HepG2 (cell line): ENCODE results near the gene WNT3. TPM values are rescaled to one million over a fixed set of nuclear protein-coding genes. Genes with fewer than 3 reads are reported as not detected.

Source experiments
- ARID2 ChIP-seq: sonication (generic); formaldehyde crosslinking; IDR thresholded peaks from 2 replicates; pipeline ENCODE4 v1.8.1; 2022; ENCODE audit warnings: mild to moderate bottlenecking, missing genetic modification reagents, borderline replicate concordance
- HBP1 ChIP-seq: IDR thresholded peaks from 2 replicates; pipeline ENCODE4 v1.6.1; 2016; ENCODE audit warnings: low read depth, control low read depth
- HHEX ChIP-seq: IDR thresholded peaks from 2 replicates; pipeline ENCODE4 v1.6.1; 2016; ENCODE audit warnings: control low read depth
- LCORL ChIP-seq, 2 experiments: fragments of 450-650 bp in 1 of 2; sonication (generic) in 1 of 2; formaldehyde crosslinking in 1 of 2; IDR thresholded peaks; 2 replicates each; pipeline versions ENCODE4 v1.5.0 to v1.6.1; 2017 to 2020; ENCODE audit warnings: antibody characterized with exemption in 1 of 2, missing genetic modification reagents in 1 of 2
- ONECUT2 ChIP-seq: sonication (generic); formaldehyde crosslinking; IDR thresholded peaks from 2 replicates; pipeline ENCODE4 v1.4.0; 2020; ENCODE audit warnings: missing genetic modification reagents
- ZBTB3 ChIP-seq: sonication (generic); formaldehyde crosslinking; IDR thresholded peaks from 2 replicates; pipeline ENCODE4 v1.4.0; 2020; ENCODE audit warnings: low read depth, mild to moderate bottlenecking, moderate library complexity, missing genetic modification reagents, borderline replicate concordance
- ZKSCAN8 ChIP-seq: IDR thresholded peaks from 2 replicates; pipeline ENCODE4 v1.6.1; 2016; ENCODE audit warnings: borderline replicate concordance, missing genetic modification reagents, missing compliant biosample characterization
- ZNF329 ChIP-seq: sonication (generic); formaldehyde crosslinking; IDR thresholded peaks from 2 replicates; pipeline ENCODE4 v1.9.0; 2021; ENCODE audit warnings: low read depth, mild to moderate bottlenecking, missing genetic modification reagents
- ZNF550 ChIP-seq: sonication (generic); formaldehyde crosslinking; IDR thresholded peaks from 2 replicates; pipeline ENCODE4 v1.4.0; 2020; ENCODE audit warnings: mild to moderate bottlenecking, missing genetic modification reagents, borderline replicate concordance
- ZNF562 ChIP-seq: sonication (generic); formaldehyde crosslinking; IDR thresholded peaks from 2 replicates; pipeline ENCODE4 v1.8.0; 2022; ENCODE audit warnings: missing genetic modification reagents, borderline replicate concordance
- polyA plus RNA-seq, 8 experiments: library from polyadenylated mRNA; depleted of rRNA in 3 of 8; stranded (reverse) in 7 of 8; unstranded in 1 of 8; fragments of >200 nt; fragmentation: Illumina TruSeq in 4 of 8; extraction: Trizol in 4 of 8; gene quantifications; 2 replicates each; pipeline versions ENCODE4 v1.2.1 to v1.2.3, GENCODE V29; 2011 to 2016; ENCODE audit warnings: low read depth in 4 of 8, missing spikeins in 1 of 8, mixed read lengths in 1 of 8; ENCODE audit not compliant: insufficient read depth in 1 of 8
- total RNA-seq, 5 experiments: library from RNA; depleted of rRNA; stranded (reverse); fragments of >200 nt; fragmentation: Illumina TruSeq; extraction: Trizol; gene quantifications; 2 replicates each; pipeline ENCODE4 v1.2.3, GENCODE V29; 2016; ENCODE audit warnings: low read depth in 1 of 5
- TF ChIP-seq, protein P1 (sequence below): IDR thresholded peaks from 2 replicates; pipeline ENCODE4 v1.6.1; 2016
- TF ChIP-seq, protein P2 (sequence below): sonication (generic); formaldehyde crosslinking; IDR thresholded peaks from 2 replicates; pipeline ENCODE4 v1.4.0; 2020; ENCODE audit warnings: mild to moderate bottlenecking, missing genetic modification reagents
- TF ChIP-seq, protein P3 (sequence below): sonication (generic); formaldehyde crosslinking; IDR thresholded peaks from 2 replicates; pipeline ENCODE4 v1.4.0; 2020; ENCODE audit warnings: missing genetic modification reagents
- TF ChIP-seq, protein P4 (sequence below): IDR thresholded peaks from 2 replicates; pipeline ENCODE4 v1.6.1; 2016; ENCODE audit warnings: mild to moderate bottlenecking

Gene WNT3
- total and polyA plus RNA-seq, 2 of the 13 experiments (the other 11 are each of a cell fraction or from before 2014, with no cell fraction given): 8.5 to 10.3 TPM

- TF ChIP-seq ZKSCAN8 (no peak), ZNF550 (CRISPR knock-in tag) (no peak), ARID2 (CRISPR knock-in tag) (no peak), ZNF329 (CRISPR knock-in tag) (no peak), ZNF562 (no peak), LCORL (IDR thresholded peaks at IDR 0.05) (no peak), LCORL (CRISPR knock-in tag; IDR thresholded peaks at IDR 0.05) (0 out of 2 replicates have a peak, but pooled peaks have one; percentile 38), ONECUT2 (no peak), HHEX (CRISPR knock-in tag) (no peak), HBP1 (CRISPR knock-in tag) (no peak), ZBTB3 (no peak)
- TF ChIP-seq, protein P1, sequence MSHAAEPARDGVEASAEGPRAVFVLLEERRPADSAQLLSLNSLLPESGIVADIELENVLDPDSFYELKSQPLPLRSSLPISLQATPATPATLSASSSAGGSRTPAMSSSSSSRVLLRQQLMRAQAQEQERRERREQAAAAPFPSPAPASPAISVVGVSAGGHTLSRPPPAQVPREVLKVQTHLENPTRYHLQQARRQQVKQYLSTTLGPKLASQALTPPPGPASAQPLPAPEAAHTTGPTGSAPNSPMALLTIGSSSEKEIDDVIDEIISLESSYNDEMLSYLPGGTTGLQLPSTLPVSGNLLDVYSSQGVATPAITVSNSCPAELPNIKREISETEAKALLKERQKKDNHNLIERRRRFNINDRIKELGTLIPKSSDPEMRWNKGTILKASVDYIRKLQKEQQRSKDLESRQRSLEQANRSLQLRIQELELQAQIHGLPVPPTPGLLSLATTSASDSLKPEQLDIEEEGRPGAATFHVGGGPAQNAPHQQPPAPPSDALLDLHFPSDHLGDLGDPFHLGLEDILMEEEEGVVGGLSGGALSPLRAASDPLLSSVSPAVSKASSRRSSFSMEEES: no peak
- TF ChIP-seq, protein P2, sequence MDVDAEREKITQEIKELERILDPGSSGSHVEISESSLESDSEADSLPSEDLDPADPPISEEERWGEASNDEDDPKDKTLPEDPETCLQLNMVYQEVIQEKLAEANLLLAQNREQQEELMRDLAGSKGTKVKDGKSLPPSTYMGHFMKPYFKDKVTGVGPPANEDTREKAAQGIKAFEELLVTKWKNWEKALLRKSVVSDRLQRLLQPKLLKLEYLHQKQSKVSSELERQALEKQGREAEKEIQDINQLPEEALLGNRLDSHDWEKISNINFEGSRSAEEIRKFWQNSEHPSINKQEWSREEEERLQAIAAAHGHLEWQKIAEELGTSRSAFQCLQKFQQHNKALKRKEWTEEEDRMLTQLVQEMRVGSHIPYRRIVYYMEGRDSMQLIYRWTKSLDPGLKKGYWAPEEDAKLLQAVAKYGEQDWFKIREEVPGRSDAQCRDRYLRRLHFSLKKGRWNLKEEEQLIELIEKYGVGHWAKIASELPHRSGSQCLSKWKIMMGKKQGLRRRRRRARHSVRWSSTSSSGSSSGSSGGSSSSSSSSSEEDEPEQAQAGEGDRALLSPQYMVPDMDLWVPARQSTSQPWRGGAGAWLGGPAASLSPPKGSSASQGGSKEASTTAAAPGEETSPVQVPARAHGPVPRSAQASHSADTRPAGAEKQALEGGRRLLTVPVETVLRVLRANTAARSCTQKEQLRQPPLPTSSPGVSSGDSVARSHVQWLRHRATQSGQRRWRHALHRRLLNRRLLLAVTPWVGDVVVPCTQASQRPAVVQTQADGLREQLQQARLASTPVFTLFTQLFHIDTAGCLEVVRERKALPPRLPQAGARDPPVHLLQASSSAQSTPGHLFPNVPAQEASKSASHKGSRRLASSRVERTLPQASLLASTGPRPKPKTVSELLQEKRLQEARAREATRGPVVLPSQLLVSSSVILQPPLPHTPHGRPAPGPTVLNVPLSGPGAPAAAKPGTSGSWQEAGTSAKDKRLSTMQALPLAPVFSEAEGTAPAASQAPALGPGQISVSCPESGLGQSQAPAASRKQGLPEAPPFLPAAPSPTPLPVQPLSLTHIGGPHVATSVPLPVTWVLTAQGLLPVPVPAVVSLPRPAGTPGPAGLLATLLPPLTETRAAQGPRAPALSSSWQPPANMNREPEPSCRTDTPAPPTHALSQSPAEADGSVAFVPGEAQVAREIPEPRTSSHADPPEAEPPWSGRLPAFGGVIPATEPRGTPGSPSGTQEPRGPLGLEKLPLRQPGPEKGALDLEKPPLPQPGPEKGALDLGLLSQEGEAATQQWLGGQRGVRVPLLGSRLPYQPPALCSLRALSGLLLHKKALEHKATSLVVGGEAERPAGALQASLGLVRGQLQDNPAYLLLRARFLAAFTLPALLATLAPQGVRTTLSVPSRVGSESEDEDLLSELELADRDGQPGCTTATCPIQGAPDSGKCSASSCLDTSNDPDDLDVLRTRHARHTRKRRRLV (CRISPR knock-in tag): no peak
- TF ChIP-seq, protein P3, sequence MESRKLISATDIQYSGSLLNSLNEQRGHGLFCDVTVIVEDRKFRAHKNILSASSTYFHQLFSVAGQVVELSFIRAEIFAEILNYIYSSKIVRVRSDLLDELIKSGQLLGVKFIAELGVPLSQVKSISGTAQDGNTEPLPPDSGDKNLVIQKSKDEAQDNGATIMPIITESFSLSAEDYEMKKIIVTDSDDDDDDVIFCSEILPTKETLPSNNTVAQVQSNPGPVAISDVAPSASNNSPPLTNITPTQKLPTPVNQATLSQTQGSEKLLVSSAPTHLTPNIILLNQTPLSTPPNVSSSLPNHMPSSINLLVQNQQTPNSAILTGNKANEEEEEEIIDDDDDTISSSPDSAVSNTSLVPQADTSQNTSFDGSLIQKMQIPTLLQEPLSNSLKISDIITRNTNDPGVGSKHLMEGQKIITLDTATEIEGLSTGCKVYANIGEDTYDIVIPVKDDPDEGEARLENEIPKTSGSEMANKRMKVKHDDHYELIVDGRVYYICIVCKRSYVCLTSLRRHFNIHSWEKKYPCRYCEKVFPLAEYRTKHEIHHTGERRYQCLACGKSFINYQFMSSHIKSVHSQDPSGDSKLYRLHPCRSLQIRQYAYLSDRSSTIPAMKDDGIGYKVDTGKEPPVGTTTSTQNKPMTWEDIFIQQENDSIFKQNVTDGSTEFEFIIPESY (CRISPR knock-in tag): peak; percentile 17; the same call in 1 of the 2 replicates
- TF ChIP-seq, protein P4, sequence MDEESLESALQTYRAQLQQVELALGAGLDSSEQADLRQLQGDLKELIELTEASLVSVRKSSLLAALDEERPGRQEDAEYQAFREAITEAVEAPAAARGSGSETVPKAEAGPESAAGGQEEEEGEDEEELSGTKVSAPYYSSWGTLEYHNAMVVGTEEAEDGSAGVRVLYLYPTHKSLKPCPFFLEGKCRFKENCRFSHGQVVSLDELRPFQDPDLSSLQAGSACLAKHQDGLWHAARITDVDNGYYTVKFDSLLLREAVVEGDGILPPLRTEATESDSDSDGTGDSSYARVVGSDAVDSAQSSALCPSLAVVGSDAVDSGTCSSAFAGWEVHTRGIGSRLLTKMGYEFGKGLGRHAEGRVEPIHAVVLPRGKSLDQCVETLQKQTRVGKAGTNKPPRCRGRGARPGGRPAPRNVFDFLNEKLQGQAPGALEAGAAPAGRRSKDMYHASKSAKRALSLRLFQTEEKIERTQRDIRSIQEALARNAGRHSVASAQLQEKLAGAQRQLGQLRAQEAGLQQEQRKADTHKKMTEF (CRISPR knock-in tag): 0 out of 2 replicates have a peak, but pooled peaks have one; percentile 36
Observed at GRCh38 chr17:46841561-46842379, 23.3 kb upstream of the WNT3 start (continued).
